Measurements from ENCODE around the gene STARD9. TPM values are rescaled to one million over a fixed set of nuclear protein-coding genes. Genes with fewer than 3 reads are reported as not detected.

STARD9 gene
- total and polyA plus RNA-seq, 5 donors from 2014 or later, result 0.07 to 9.8 (median 0.16) TPM

DNA sequence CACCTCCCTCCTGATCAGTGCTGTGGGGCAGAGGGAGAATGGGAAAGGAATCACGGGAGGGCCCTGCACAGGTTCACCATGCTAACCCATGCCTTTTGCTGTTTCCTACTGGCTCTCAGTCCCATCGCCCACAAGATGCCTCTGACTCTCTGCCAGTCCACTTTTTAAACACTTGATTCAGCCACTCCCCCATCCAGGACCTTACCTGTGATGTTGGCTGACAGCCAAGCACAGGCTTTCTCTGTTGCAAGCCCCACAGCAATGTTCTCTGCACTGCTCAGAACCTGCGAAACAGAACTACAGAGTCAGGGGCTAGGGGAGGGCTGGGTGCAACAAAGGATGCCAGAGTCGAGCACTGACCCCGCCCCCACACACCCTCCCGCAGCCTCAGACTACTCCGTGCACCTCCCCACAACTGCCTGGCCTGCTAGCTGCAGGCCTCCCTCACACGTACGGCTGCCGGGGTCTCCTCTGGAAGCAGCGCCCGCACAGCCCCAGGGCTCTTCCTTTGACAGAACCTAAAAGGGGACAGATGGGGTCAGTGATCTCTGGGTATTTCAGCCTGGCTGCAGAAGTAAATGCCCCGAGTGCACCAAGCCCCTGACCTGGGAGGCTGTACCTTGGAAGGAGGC lies 152.5 kb downstream of the STARD9 start:
- Mint-ChIP-seq H3K36me3 (peaks cover 45% of the 10 kb centered on the region), H3K4me3 (no peak overlapping the region), H3K27ac (no peak overlapping the region), H3K27me3 (no peaks in the 10 kb centered on the region), H3K4me1 (peaks cover 0 to 10% (median 2%) of the 10 kb centered on the region in 4 donors), H3K9me3 (no peaks in the 10 kb centered on the region)
- H3K4me1 ChIP-seq (ENCODE audit: control insufficient read depth, insufficient read depth, low read length, poor library complexity, severe bottlenecking), result no peaks in the 10 kb centered on the region
- no peak overlapping the region for H3K4me3 ChIP-seq (ENCODE audit: low read depth, low read length)
- peaks cover 90% of the 10 kb centered on the region for H3K36me3 ChIP-seq (ENCODE audit: control insufficient read depth, insufficient read depth, low read length)
- no peaks in the 10 kb centered on the region for H3K9me3 ChIP-seq (ENCODE audit: control insufficient read depth in 2 of 2, low read length in 2 of 2)
- H3K27ac ChIP-seq (ENCODE audit: insufficient read depth, low read length, poor library complexity, severe bottlenecking), result no peak overlapping the region
- H3K27me3 ChIP-seq (ENCODE audit: control insufficient read depth, insufficient read depth, low read length), result no peaks in the 10 kb centered on the region
- DNase-seq (no peak), ATAC-seq (ENCODE audit: low read depth in 2 of 2) (no peak)

DNA sequence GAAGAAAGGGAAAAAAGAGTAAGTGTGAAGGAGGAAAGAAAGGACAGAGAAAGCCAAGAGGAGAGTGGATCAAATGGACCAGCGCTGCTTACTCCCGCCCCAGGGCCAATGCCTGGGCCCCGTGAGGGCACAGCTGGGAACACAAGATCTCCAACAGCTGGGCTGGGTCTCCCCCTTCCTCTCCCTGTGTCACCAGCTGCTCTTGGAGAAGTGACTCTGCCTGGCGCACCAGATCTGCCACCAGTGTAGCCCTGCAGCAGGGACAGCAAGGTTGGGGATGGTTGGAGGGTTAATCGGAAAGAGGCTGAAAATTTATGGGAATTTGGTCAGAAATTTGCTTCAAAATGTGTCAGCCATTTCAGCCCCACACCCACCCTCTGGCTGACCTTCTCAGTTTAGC lies 153.2 kb downstream of the STARD9 start:
- H3K27ac Mint-ChIP-seq, result peak overlapping the region in 1 of 3 donors; percentile 56
- peaks cover 86% of the 10 kb centered on the region for H3K36me3 ChIP-seq (ENCODE audit: control insufficient read depth, insufficient read depth, low read length)
- H3K27me3 ChIP-seq (ENCODE audit: control insufficient read depth, insufficient read depth, low read length), result no peaks in the 10 kb centered on the region
- H3K4me1 ChIP-seq (ENCODE audit: control insufficient read depth, insufficient read depth, low read length, poor library complexity, severe bottlenecking), result no peaks in the 10 kb centered on the region
- no peaks in the 10 kb centered on the region for H3K9me3 ChIP-seq (ENCODE audit: control insufficient read depth in 2 of 2, low read length in 2 of 2)
- ATAC-seq (ENCODE audit: low read depth in 2 of 2) (no peak), DNase-seq (no peak)
- peaks cover 0 to 10% (median 2%) of the 10 kb centered on the region in 4 donors for H3K4me1 Mint-ChIP-seq
- no peaks in the 10 kb centered on the region for H3K27me3 Mint-ChIP-seq
- H3K9me3 Mint-ChIP-seq, result no peaks in the 10 kb centered on the region
- peaks cover 45% of the 10 kb centered on the region for H3K36me3 Mint-ChIP-seq
- H3K4me3 ChIP-seq (ENCODE audit: low read depth, low read length), result no peak overlapping the region
- no peak overlapping the region for H3K27ac ChIP-seq (ENCODE audit: insufficient read depth, low read length, poor library complexity, severe bottlenecking)
- no peak overlapping the region for H3K4me3 Mint-ChIP-seq

DNA sequence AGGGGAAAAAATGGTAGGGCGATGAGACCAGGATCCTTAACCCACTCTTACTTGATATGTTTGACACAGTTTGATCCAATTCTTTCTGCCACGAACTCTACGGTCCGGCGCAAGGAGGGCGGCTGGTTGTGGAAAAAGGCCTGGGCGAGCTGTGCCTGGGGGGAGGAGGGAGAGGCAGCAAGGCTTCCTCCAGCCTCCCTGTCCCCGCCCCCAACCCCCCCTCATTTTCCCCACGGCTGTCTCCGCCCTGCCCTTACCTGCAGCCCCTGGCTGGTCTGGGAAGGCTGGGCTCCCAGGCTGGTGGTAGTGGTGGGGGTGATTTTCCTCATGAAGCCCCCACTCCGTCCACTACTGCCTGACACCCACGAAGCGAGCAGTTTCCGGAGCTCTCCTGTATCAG lies 153.6 kb downstream of the STARD9 start:
- ATAC-seq (ENCODE audit: low read depth in 2 of 2) (no peak), DNase-seq (no peak)
- no peaks in the 10 kb centered on the region for H3K4me1 ChIP-seq (ENCODE audit: control insufficient read depth, insufficient read depth, low read length, poor library complexity, severe bottlenecking)
- H3K27ac ChIP-seq (ENCODE audit: insufficient read depth, low read length, poor library complexity, severe bottlenecking), result no peak overlapping the region
- no peaks in the 10 kb centered on the region for H3K9me3 ChIP-seq (ENCODE audit: control insufficient read depth in 2 of 2, low read length in 2 of 2)
- peaks cover 86% of the 10 kb centered on the region for H3K36me3 ChIP-seq (ENCODE audit: control insufficient read depth, insufficient read depth, low read length)
- no peaks in the 10 kb centered on the region for H3K27me3 ChIP-seq (ENCODE audit: control insufficient read depth, insufficient read depth, low read length)
- Mint-ChIP-seq H3K36me3 (peaks cover 45% of the 10 kb centered on the region), H3K4me3 (no peak overlapping the region), H3K4me1 (peaks cover 0 to 10% (median 4%) of the 10 kb centered on the region in 4 donors), H3K9me3 (no peaks in the 10 kb centered on the region), H3K27me3 (no peaks in the 10 kb centered on the region), H3K27ac (no peak overlapping the region)
- no peak overlapping the region for H3K4me3 ChIP-seq (ENCODE audit: low read depth, low read length)

DNA sequence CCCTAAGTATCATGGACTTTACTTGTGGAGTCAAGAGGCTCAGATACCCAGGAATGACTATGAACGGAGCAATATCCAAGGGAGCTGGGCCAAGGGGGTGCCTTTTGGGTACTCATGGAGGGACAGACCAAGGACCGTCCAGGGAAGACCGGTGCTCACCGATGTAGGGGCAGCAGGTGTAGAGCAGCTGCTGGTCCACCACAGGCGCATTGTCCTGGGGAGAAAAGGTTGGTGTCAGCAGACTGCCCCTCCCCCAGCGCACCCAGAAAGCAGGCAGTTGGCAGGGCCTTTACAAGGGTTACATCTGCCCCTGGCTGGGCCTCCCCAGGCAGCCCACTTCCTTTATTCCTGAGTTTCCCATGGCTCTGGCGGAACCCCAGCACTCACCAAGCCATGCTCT lies 154.0 kb downstream of the STARD9 start:
- peaks cover 86% of the 10 kb centered on the region for H3K36me3 ChIP-seq (ENCODE audit: control insufficient read depth, insufficient read depth, low read length)
- no peaks in the 10 kb centered on the region for H3K27me3 ChIP-seq (ENCODE audit: control insufficient read depth, insufficient read depth, low read length)
- ATAC-seq (ENCODE audit: low read depth in 2 of 2), result no peak
- H3K4me1 ChIP-seq (ENCODE audit: control insufficient read depth, insufficient read depth, low read length, poor library complexity, severe bottlenecking), result no peaks in the 10 kb centered on the region
- no peak overlapping the region for H3K27ac ChIP-seq (ENCODE audit: insufficient read depth, low read length, poor library complexity, severe bottlenecking)
- Mint-ChIP-seq H3K4me3 (no peak overlapping the region), H3K4me1 (peaks cover 0 to 12% (median 8%) of the 10 kb centered on the region in 4 donors), H3K27me3 (no peaks in the 10 kb centered on the region), H3K36me3 (peaks cover 45% of the 10 kb centered on the region), H3K27ac (no peak overlapping the region), H3K9me3 (no peaks in the 10 kb centered on the region)
- H3K9me3 ChIP-seq (ENCODE audit: control insufficient read depth in 2 of 2, low read length in 2 of 2), result no peaks in the 10 kb centered on the region
- DNase-seq, result no peak
- no peak overlapping the region for H3K4me3 ChIP-seq (ENCODE audit: low read depth, low read length)

DNA sequence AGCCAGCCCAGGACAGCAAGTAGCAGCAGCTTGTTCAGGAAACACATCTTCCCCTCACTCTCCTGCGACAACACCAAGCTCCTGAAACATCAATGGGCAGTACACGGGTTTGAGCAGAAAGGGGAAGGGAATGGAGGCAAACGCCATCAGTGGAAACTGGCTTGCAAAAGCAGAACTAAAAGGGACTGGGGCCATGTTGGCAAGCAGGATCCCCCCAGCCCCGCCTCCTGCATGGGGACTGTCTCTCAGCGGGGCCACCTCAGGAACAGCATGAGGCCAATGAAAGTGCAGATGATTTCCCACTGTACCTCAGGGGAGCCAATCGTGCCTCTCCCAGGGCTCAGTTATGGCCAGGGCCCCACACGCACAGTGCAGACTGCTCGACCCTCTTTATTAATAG lies 154.7 kb downstream of the STARD9 start:
- H3K4me1 ChIP-seq (ENCODE audit: control insufficient read depth, insufficient read depth, low read length, poor library complexity, severe bottlenecking), result no peaks in the 10 kb centered on the region
- no peak for ATAC-seq (ENCODE audit: low read depth in 2 of 2)
- peaks cover 38% of the 10 kb centered on the region for H3K36me3 Mint-ChIP-seq
- H3K27ac Mint-ChIP-seq, result peak overlapping the region in 1 of 3 donors; percentile 32
- H3K27me3 ChIP-seq (ENCODE audit: control insufficient read depth, insufficient read depth, low read length), result no peaks in the 10 kb centered on the region
- H3K4me3 Mint-ChIP-seq, result no peak overlapping the region
- H3K9me3 Mint-ChIP-seq, result no peaks in the 10 kb centered on the region
- peaks cover 79% of the 10 kb centered on the region for H3K36me3 ChIP-seq (ENCODE audit: control insufficient read depth, insufficient read depth, low read length)
- H3K9me3 ChIP-seq (ENCODE audit: control insufficient read depth in 2 of 2, low read length in 2 of 2), result no peaks in the 10 kb centered on the region
- no peak for DNase-seq
- no peaks in the 10 kb centered on the region for H3K27me3 Mint-ChIP-seq
- H3K4me1 Mint-ChIP-seq, result peaks cover 0 to 15% (median 10%) of the 10 kb centered on the region in 4 donors
- no peak overlapping the region for H3K27ac ChIP-seq (ENCODE audit: insufficient read depth, low read length, poor library complexity, severe bottlenecking)
- no peak overlapping the region for H3K4me3 ChIP-seq (ENCODE audit: low read depth, low read length)

DNA sequence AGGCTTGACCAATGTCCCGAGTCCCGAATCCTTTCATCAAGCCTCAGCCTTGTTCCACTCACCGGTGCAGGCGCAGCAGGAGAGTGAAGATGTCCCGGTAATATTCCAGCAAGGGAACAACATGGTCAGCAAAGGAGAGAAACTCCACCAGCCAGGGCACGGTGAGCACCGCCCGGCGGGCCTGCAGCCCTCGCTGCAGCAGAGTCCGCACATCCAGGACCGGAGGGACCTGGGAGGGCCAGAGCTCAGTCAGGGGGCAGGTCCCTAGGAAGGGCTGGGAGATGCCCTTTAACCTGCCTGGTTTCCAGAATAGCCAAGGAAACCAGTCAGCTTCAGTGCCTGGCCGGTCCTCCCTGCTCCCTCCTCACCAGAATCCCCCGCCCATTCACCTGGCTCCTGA lies 155.1 kb downstream of the STARD9 start:
- Histone ChIP-seq H3K9me3 (ENCODE audit: control insufficient read depth in 2 of 2, low read length in 2 of 2) (no peaks in the 10 kb centered on the region), H3K36me3 (ENCODE audit: control insufficient read depth, insufficient read depth, low read length) (peaks cover 75% of the 10 kb centered on the region), H3K27ac (ENCODE audit: insufficient read depth, low read length, poor library complexity, severe bottlenecking) (no peak overlapping the region), H3K4me3 (ENCODE audit: low read depth, low read length) (no peak overlapping the region), H3K4me1 (ENCODE audit: control insufficient read depth, insufficient read depth, low read length, poor library complexity, severe bottlenecking) (peaks cover 3% of the 10 kb centered on the region), H3K27me3 (ENCODE audit: control insufficient read depth, insufficient read depth, low read length) (no peaks in the 10 kb centered on the region)
- H3K9me3 Mint-ChIP-seq, result no peaks in the 10 kb centered on the region
- H3K27ac Mint-ChIP-seq, result no peak overlapping the region
- H3K4me3 Mint-ChIP-seq, result no peak overlapping the region
- no peaks in the 10 kb centered on the region for H3K27me3 Mint-ChIP-seq
- ATAC-seq (ENCODE audit: low read depth in 2 of 2) (no peak), DNase-seq (no peak)
- peaks cover 0 to 19% (median 12%) of the 10 kb centered on the region in 4 donors for H3K4me1 Mint-ChIP-seq
- peaks cover 34% of the 10 kb centered on the region for H3K36me3 Mint-ChIP-seq

DNA sequence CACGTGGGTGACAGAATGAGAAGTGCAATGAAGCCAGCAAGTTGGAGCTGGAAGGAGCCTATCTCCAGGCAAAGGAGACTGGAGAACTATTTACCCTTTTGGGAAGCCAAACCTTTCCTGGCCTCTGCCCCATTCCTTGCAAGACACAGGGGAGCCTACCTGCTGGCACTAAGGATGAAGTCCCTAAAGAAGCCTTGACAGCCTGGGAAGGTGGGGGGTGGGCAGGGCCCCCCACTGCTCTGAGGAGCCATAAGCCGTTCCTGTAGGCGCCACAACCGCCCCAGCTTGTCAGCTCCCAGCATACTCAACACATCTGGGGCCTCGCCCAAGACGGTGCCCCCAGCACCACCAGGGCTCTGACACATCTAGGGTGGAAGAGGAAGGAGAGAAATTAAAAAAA lies 156.1 kb downstream of the STARD9 start:
- Mint-ChIP-seq H3K9me3 (no peaks in the 10 kb centered on the region), H3K27ac (no peak overlapping the region), H3K4me1 (peaks cover 0 to 23% (median 12%) of the 10 kb centered on the region in 4 donors), H3K27me3 (no peaks in the 10 kb centered on the region), H3K4me3 (peak overlapping the region in 1 of 4 donors; percentile 60), H3K36me3 (peaks cover 32% of the 10 kb centered on the region)
- Histone ChIP-seq H3K4me3 (ENCODE audit: low read depth, low read length) (no peak overlapping the region), H3K27me3 (ENCODE audit: control insufficient read depth, insufficient read depth, low read length) (no peaks in the 10 kb centered on the region), H3K9me3 (ENCODE audit: control insufficient read depth in 2 of 2, low read length in 2 of 2) (no peaks in the 10 kb centered on the region), H3K4me1 (ENCODE audit: control insufficient read depth, insufficient read depth, low read length, poor library complexity, severe bottlenecking) (peaks cover 11% of the 10 kb centered on the region), H3K36me3 (ENCODE audit: control insufficient read depth, insufficient read depth, low read length) (peaks cover 66% of the 10 kb centered on the region), H3K27ac (ENCODE audit: insufficient read depth, low read length, poor library complexity, severe bottlenecking) (no peak overlapping the region)
- ATAC-seq (ENCODE audit: low read depth in 2 of 2) (no peak), DNase-seq (no peak)
